Colonic mucosa (tissue), 4 donors: ENCODE results near the gene C17orf78. TPM values are rescaled to one million over a fixed set of nuclear protein-coding genes. Genes with fewer than 3 reads are reported as not detected.

Experiments used
- DNase-seq: peaks from one replicate; pipeline ENCODE4 v3.0.0-alpha.2; 2020
- H3K27ac ChIP-seq: fragments of 200-600 bp; one replicate; pipeline ENCODE4 v1.8.0; 2021
- H3K27me3 ChIP-seq: fragments of 200-600 bp; one replicate; pipeline ENCODE4 v1.8.0; 2021
- H3K36me3 ChIP-seq: fragments of 200-600 bp; one replicate; pipeline ENCODE4 v1.8.0; 2021
- H3K4me1 ChIP-seq: fragments of 200-600 bp; one replicate; pipeline ENCODE4 v1.8.0; 2021; ENCODE audit warnings: mild to moderate bottlenecking
- H3K4me3 ChIP-seq: fragments of 200-600 bp; one replicate; pipeline ENCODE4 v1.8.0; 2021
- H3K9ac ChIP-seq, 2 donors: one replicate each; pipeline ENCODE4 v1.7.0; 2013; ENCODE audit warnings: control low read depth in 2 of 2, low read depth in 2 of 2, low read length in 2 of 2
- H3K9me3 ChIP-seq: fragments of 200-600 bp; one replicate; pipeline ENCODE4 v1.8.0; 2021
- CTCF ChIP-seq: fragments of 200-600 bp; IDR thresholded peaks from one replicate; pipeline ENCODE4 v1.8.0; 2022; ENCODE audit warnings: antibody characterized with exemption, mild to moderate bottlenecking
- intact Hi-C: fragments of 100-400 bp; cut with DNase I; formaldehyde crosslinking; loops from one replicate; pipeline ENCODE4 v1.14.1; 2022
- total RNA-seq, 2 donors: library from RNA; stranded (reverse); fragmentation: NEBNext Ultra II Directional in 1 of 2; extraction: Animal tissue kit (Norgen Biotek cat#: 25700) in 1 of 2; gene quantifications; one replicate each; pipeline ENCODE4 v1.2.1, GENCODE V29; 2021
- donor health status: healthy.
- donor health status: DM: no; HTN: no; CAD: no.
- donor health status: DM: no; HTN: no; CAD: no.

The C17orf78 gene
- total RNA-seq, 2 donors from 2014 or later, result not detected

DNA sequence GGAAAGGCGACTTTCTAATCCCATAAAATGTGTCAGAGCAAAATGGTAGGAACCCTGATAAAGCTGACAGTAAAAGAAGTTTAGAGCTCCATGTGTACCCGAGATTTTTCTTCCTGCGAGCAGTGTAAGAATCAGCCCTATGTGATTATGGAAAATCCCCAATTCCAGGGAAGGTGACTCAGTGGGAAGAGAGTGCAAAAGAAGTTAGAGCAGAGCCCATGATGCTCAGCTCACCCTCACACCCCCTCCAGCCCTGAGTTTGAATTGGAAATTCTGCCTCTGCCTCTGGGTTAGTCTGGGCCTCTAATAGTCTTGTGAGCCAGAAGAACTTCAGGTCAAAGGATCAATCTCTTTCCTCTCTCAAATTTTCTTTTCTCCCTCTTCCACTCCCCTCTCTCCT, 12.5 kb downstream of the C17orf78 start:
- Histone ChIP-seq H3K27ac (no peak overlapping the region), H3K36me3 (no peaks in the 10 kb centered on the region), H3K9ac (no peak overlapping the region), H3K27me3 (no peaks in the 10 kb centered on the region), H3K9me3 (no peaks in the 10 kb centered on the region), H3K4me3 (no peak overlapping the region), H3K4me1 (peaks cover 4% of the 10 kb centered on the region)
- intact Hi-C loops, result no loop called here
- no peak for TF ChIP-seq CTCF
- DNase-seq, result no peak

DNA sequence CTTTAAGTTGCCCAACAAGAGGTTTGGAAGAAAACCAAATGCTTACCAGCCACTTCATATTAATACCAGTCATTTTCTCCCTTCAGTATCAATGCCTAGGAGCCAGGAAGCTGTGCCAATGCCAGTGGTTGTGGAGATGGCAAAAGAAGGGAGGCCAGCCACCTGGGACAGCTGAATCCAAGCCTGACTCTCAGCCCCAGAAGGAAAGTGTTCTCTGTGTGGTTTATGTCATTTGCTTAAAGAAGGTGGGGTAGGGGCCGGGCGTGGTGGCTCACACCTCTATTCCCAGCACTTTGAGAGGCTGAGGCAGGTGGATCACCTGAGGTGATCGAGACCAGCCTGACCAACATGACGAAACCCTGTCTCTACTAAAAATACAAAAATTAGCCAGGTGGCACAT, 13.4 kb downstream of the C17orf78 start:
- Histone ChIP-seq H3K9me3 (no peaks in the 10 kb centered on the region), H3K36me3 (no peaks in the 10 kb centered on the region), H3K27ac (no peak overlapping the region), H3K4me1 (peaks cover 4% of the 10 kb centered on the region), H3K4me3 (no peak overlapping the region), H3K9ac (no peak overlapping the region), H3K27me3 (no peaks in the 10 kb centered on the region)
- intact Hi-C loops, result no loop called here
- DNase-seq, result peak; percentile 31
- TF ChIP-seq CTCF, result no peak

DNA sequence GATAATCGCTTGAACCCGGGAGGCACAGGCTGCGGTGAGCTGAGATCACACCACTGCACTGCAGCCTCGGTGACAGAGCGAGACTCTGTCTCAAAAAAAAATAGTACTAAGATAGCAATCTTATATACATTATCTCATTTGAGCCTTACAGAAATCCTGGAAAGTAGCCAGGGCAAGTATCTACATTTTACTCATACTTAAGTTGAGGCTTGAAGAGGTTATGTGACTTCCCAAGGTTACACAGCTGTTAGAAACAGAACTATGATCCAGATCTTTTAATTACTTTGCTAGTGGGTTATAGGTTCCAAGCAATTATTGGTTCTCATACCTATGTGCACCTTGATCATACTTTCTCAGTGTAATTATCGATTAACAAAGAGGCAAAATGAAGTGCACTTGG, 15.4 kb downstream of the C17orf78 start:
- no peaks in the 10 kb centered on the region for H3K9me3 ChIP-seq
- H3K9ac ChIP-seq, result no peak overlapping the region
- DNase-seq, result no peak
- H3K4me1 ChIP-seq, result no peaks in the 10 kb centered on the region
- intact Hi-C loops, result no loop called here
- no peak overlapping the region for H3K27ac ChIP-seq
- no peaks in the 10 kb centered on the region for H3K36me3 ChIP-seq
- no peak overlapping the region for H3K4me3 ChIP-seq
- no peaks in the 10 kb centered on the region for H3K27me3 ChIP-seq
- no peak for TF ChIP-seq CTCF

- no peaks in the 10 kb centered on the region for H3K9me3 ChIP-seq
- H3K27me3 ChIP-seq, result no peaks in the 10 kb centered on the region
- DNase-seq, result no peak
- H3K27ac ChIP-seq, result no peak overlapping the region
- TF ChIP-seq CTCF, result no peak
- intact Hi-C loops, result no loop called here
- no peaks in the 10 kb centered on the region for H3K4me1 ChIP-seq
- no peaks in the 10 kb centered on the region for H3K36me3 ChIP-seq
- H3K4me3 ChIP-seq, result no peak overlapping the region
- H3K9ac ChIP-seq, result no peak overlapping the region
Observed at GRCh38 chr17:37392024-37392590, 16.3 kb downstream of the C17orf78 start.

GRCh38 chr17:37393352-37393751, 17.6 kb downstream of the C17orf78 start:
- Histone ChIP-seq H3K9ac (no peak overlapping the region), H3K4me3 (no peak overlapping the region), H3K9me3 (no peaks in the 10 kb centered on the region), H3K4me1 (no peaks in the 10 kb centered on the region), H3K27me3 (no peaks in the 10 kb centered on the region), H3K36me3 (no peaks in the 10 kb centered on the region), H3K27ac (no peak overlapping the region)
- intact Hi-C loops, result no loop called here
- no peak for DNase-seq
- no peak for TF ChIP-seq CTCF
